Muscle of arm (tissue), 14 donors: Measurements from ENCODE around the gene MGAT5. TPM values are rescaled to one million over a fixed set of nuclear protein-coding genes. Genes with fewer than 3 reads are reported as not detected.

Source experiments
- DNase-seq: peaks from one replicate; pipeline ENCODE4 v3.0.0-alpha.2; 2013
- long read RNA-seq, 11 donors: transcript quantifications; one replicate each; lab custom pipeline, GENCODE V29; 2026
- polyA plus RNA-seq, 12 donors: library from polyadenylated mRNA; unstranded; fragments of 120-200 nt; gene quantifications; one replicate each; pipeline ENCODE4 v1.2.1, GENCODE V29; 2013; ENCODE audit not compliant: insufficient read length in 12 of 12

MGAT5 gene
- 10 to 100 TPM in 11 of 12 donors, not detected in 1; 15.9 to 25.1 (median 20.2) TPM for polyA plus RNA-seq
- long read RNA-seq, donor 1, partial matches to known transcripts, result 5 of 5 reads
- long read RNA-seq, donor 1, other reads (novel, unspliced or antisense), result 0 of 5 reads
- long read RNA-seq, donor 2, partial matches to known transcripts, result 0 of 2 reads
- long read RNA-seq, donor 2, other reads (novel, unspliced or antisense), result 0 of 2 reads
- long read RNA-seq, donor 3, result 0 reads
- long read RNA-seq, donor 4, result 0 reads
- long read RNA-seq, donor 5, result 0 reads
- long read RNA-seq, donor 6, partial matches to known transcripts, result 0 of 1 reads
- long read RNA-seq, donor 6, other reads (novel, unspliced or antisense), result 0 of 1 reads
- long read RNA-seq, donor 7, partial matches to known transcripts, result 0 of 1 reads
- long read RNA-seq, donor 7, other reads (novel, unspliced or antisense), result 0 of 1 reads
- long read RNA-seq, donor 8, partial matches to known transcripts, result 0 of 1 reads
- long read RNA-seq, donor 8, other reads (novel, unspliced or antisense), result 0 of 1 reads
- long read RNA-seq, donor 9, partial matches to known transcripts, result 0 of 1 reads
- long read RNA-seq, donor 9, other reads (novel, unspliced or antisense), result 0 of 1 reads
- long read RNA-seq, donor 10, full-length matches to known transcripts, result 2 of 2 reads
- long read RNA-seq, donor 10, partial matches to known transcripts, result 0 of 2 reads
- long read RNA-seq, donor 10, other reads (novel, unspliced or antisense), result 0 of 2 reads
- long read RNA-seq, donor 11, result 0 reads

- no peak for DNase-seq
These were observed at the start of gene MGAT5 for GRCh38 chr2:134253804-134254203. Gene MGAT5 (plus strand): TSS chr2:134254072. CDS start chr2:134254404, 332 bp downstream.

GRCh38 chr2:134205087-134205486, 48.8 kb upstream of the MGAT5 start:
- no peak for DNase-seq

GRCh38 chr2:134206031-134206430, 47.8 kb upstream of the MGAT5 start:
- DNase-seq, result no peak

GRCh38 chr2:134206573-134206972, 47.3 kb upstream of the MGAT5 start:
- DNase-seq, result no peak

GRCh38 chr2:134207589-134208209, 46.2 kb upstream of the MGAT5 start:
- DNase-seq, result no peak

GRCh38 chr2:134208825-134209224, 45.0 kb upstream of the MGAT5 start:
- no peak for DNase-seq

GRCh38 chr2:134212746-134213145, 41.1 kb upstream of the MGAT5 start:
- no peak for DNase-seq

GRCh38 chr2:134216152-134216829, 37.6 kb upstream of the MGAT5 start:
- no peak for DNase-seq

GRCh38 chr2:134217351-134217750, 36.5 kb upstream of the MGAT5 start:
- DNase-seq, result no peak

GRCh38 chr2:134217924-134218323, 35.9 kb upstream of the MGAT5 start:
- no peak for DNase-seq

GRCh38 chr2:134218414-134218813, 35.5 kb upstream of the MGAT5 start:
- DNase-seq, result no peak

- no peak for DNase-seq
These were observed 34.8 kb upstream of the MGAT5 start for GRCh38 chr2:134218930-134219658.

GRCh38 chr2:134220344-134220974, 33.4 kb upstream of the MGAT5 start:
- DNase-seq, result no peak

GRCh38 chr2:134224005-134224404, 29.9 kb upstream of the MGAT5 start:
- no peak for DNase-seq

GRCh38 chr2:134225173-134225572, 28.7 kb upstream of the MGAT5 start:
- DNase-seq, result no peak

- DNase-seq, result no peak
These were observed 28.0 kb upstream of the MGAT5 start for GRCh38 chr2:134225841-134226240.

- no peak for DNase-seq
These were observed 27.3 kb upstream of the MGAT5 start for GRCh38 chr2:134226601-134227000.

GRCh38 chr2:134227666-134228065, 26.2 kb upstream of the MGAT5 start:
- no peak for DNase-seq

GRCh38 chr2:134228493-134228903, 25.4 kb upstream of the MGAT5 start:
- no peak for DNase-seq

GRCh38 chr2:134229540-134229939, 24.3 kb upstream of the MGAT5 start:
- no peak for DNase-seq

- no peak for DNase-seq
These were observed 23.0 kb upstream of the MGAT5 start for GRCh38 chr2:134230885-134231284.
